GM12864 (cell line): ENCODE data around the gene BCL11A.

Experiments used
- DNase-seq: peaks from one replicate; pipeline ENCODE4 v3.0.0-alpha.2; 2011; ENCODE audit warnings: low read depth
- H3K4me3 ChIP-seq: 2 replicates; pipeline ENCODE4 v1.5.1; 2011; ENCODE audit warnings: mild to moderate bottlenecking, low read depth, low read length, control low read depth
- TF ChIP-seq, protein P1 (sequence below): IDR thresholded peaks from 2 replicates; pipeline ENCODE4 v1.5.1; 2011; ENCODE audit warnings: low read depth, mild to moderate bottlenecking, moderate library complexity, low read length, control low read depth, inconsistent platforms; ENCODE audit errors: missing control alignments

The BCL11A gene

GRCh38 chr2:60440079-60440766 is 113.2 kb downstream of the BCL11A start:
- DNase-seq, result no peak
- no peak overlapping the region; the same call in 1 of the 2 replicates for H3K4me3 ChIP-seq

DNA sequence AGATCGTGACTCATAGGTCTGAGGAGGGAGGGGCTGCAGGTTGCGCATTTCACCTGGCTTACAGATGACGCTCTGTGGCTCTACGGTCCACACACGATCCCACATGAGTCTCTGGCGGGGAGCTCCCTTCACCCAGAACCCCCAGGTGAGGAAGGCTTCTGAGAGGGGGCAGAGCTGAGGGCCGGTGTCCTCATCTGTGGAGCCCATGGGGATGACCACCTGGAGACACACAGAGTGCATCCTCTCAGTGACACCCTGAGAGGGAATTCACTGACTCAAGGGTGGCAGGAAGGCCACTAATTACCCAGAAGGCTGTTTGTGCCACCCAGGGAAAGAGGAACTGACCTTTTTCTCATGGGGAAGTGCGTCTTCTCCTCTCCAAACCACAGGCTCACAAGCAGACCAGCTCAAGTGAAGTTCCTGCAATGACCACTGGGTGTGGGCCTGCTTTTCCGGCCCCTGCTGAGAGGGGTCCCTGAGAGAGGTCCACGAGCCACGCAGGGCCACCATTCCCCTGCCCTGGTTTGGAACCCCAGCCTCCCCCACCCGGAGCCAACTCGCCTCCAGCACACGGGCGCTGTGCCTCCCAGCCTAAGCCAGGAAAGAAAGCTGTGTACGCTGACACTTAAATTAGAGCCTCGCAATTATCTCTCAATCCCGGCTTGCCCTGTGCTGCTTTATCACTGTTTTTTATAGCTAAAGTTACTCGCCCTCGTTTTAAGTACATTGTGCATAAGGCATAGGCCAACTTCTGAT is 114.1 kb downstream of the BCL11A start:
- peak; percentile 96 for DNase-seq
- peak overlapping the region; percentile 22; the same call in 1 of the 2 replicates for H3K4me3 ChIP-seq
- TF ChIP-seq, protein P1, sequence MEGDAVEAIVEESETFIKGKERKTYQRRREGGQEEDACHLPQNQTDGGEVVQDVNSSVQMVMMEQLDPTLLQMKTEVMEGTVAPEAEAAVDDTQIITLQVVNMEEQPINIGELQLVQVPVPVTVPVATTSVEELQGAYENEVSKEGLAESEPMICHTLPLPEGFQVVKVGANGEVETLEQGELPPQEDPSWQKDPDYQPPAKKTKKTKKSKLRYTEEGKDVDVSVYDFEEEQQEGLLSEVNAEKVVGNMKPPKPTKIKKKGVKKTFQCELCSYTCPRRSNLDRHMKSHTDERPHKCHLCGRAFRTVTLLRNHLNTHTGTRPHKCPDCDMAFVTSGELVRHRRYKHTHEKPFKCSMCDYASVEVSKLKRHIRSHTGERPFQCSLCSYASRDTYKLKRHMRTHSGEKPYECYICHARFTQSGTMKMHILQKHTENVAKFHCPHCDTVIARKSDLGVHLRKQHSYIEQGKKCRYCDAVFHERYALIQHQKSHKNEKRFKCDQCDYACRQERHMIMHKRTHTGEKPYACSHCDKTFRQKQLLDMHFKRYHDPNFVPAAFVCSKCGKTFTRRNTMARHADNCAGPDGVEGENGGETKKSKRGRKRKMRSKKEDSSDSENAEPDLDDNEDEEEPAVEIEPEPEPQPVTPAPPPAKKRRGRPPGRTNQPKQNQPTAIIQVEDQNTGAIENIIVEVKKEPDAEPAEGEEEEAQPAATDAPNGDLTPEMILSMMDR, result peak; percentile 95

More at GRCh38 chr2:60440079-60440766, 113.2 kb downstream of the BCL11A start:
- TF ChIP-seq, protein P1, result no peak

GRCh38 chr2:60438653-60439052 is 114.8 kb downstream of the BCL11A start:
- no peak for DNase-seq
- no peak overlapping the region for H3K4me3 ChIP-seq
- TF ChIP-seq, protein P1, result no peak

DNA sequence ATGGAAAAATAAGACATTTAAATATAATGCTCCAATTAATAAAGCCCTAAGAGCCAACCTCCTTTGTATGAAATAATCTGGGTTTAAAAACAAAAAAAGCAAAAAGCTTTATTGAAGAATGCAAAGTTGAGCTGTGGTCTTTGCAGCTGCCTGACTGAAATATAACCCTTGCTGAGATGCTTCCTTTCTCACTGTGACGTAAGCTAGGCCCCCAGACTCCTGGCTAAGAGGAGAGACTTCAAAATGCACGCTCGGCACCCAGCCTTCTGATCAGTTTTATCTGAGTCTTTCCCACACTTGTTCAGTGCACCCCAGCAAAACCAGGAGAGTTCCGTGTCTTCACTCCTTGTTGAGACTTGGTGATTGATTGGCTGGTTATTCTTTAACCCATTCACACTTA is 115.3 kb downstream of the BCL11A start:
- no peak for DNase-seq
- TF ChIP-seq, protein P1, result no peak
- no peak overlapping the region for H3K4me3 ChIP-seq

DNA sequence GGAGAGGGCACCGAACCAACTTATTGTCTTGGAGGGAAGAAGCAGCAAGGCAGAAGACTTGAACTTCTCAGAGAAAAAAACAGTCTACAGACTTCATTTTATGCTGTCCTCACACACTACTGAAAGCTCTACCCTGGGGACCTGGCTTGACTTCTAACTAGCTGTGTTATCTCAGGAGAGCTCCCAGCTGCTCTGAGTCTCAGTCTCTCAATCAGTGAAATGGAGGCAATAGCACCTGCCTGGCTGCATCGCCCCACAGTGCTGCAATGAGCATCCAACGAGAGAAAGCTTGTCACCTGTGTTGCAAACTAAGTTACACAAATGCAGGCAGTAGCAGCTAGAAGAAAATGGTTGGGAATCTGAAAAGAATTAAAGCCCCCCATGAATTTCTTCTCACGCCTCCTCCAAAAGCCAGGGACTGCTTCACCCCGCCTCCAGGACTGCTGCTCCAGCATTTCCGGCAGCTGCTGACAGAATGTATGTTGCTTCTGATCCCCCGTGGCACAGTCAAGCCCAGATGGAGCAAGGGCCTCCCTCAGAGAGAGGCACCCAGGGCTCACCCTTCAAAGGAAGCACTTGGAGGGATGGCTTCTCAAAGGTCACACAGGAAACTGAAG is 116.3 kb downstream of the BCL11A start:
- no peak overlapping the region for H3K4me3 ChIP-seq
- no peak for DNase-seq
- TF ChIP-seq, protein P1, result no peak

DNA sequence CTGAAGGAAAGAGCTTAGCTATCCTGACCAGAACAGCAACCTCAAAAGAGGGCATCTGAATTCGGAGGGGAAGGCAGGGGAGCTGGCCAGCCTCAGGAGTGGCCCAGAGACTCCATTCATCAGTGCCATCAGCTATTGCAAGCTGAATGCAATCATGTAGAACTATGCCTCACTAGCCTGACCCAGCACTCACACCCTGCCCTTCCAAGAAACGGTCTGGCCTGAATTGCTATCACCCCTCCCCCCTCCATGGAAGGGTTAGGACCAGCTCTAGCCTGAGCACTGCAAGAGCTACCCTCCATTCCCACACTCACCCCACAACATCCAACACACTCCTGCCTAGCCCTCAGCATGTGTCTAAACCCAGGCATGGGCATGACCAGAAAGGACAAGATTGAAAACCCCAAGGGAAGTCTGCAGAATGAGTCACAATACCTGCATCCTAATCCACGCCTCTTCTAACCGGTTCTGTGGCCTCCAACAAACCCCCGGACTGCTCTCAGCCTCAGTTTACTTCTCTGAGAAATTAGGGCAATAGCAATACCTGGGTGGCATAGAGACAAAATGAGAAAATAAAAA is 120.3 kb downstream of the BCL11A start:
- H3K4me3 ChIP-seq, result no peak overlapping the region
- DNase-seq, result no peak
- TF ChIP-seq, protein P1, result no peak
